IMR-90 (cell line): Measurements from ENCODE around the gene PRKCA.

ENCODE experiments used
- CEBPB ChIP-seq: IDR thresholded peaks from 2 replicates; pipeline ENCODE4 v1.6.1; 2012; ENCODE audit warnings: low read depth, low read length, improper control_type of control experiment
- CTCF ChIP-seq: conservative IDR thresholded peaks from 2 replicates; pipeline ENCODE4 v1.5.1; 2012; ENCODE audit warnings: mild to moderate bottlenecking, low read depth, low read length, improper control_type of control experiment
- FOS ChIP-seq: fragments of 150-350 bp; IDR thresholded peaks from 2 replicates; pipeline ENCODE4 v1.6.1; 2016; ENCODE audit warnings: low read depth, low read length
- MAFK ChIP-seq: IDR thresholded peaks from 2 replicates; pipeline ENCODE4 v1.6.1; 2012; ENCODE audit warnings: low read depth, low read length, improper control_type of control experiment
- MAZ ChIP-seq: IDR thresholded peaks from 2 replicates; pipeline ENCODE4 v1.6.1; 2012; ENCODE audit warnings: low read depth, mild to moderate bottlenecking, low read length, improper control_type of control experiment, moderate library complexity, borderline replicate concordance
- MXI1 ChIP-seq: IDR thresholded peaks from 2 replicates; pipeline ENCODE4 v1.6.1; 2012; ENCODE audit warnings: low read depth, mild to moderate bottlenecking, low read length, moderate library complexity, borderline replicate concordance
- POLR2A ChIP-seq: IDR thresholded peaks from 2 replicates; pipeline ENCODE4 v1.6.1; 2012; ENCODE audit warnings: mild to moderate bottlenecking, low read depth, low read length
- RAD21 ChIP-seq: IDR thresholded peaks from 2 replicates; pipeline ENCODE4 v1.6.1; 2012; ENCODE audit warnings: low read length, improper control_type of control experiment
- RFX5 ChIP-seq: IDR thresholded peaks from 2 replicates; pipeline ENCODE4 v1.8.0; 2012; ENCODE audit warnings: low read depth, mild to moderate bottlenecking, low read length, moderate library complexity
- SMC3 ChIP-seq: fragments of 150-350 bp; IDR thresholded peaks from 2 replicates; pipeline ENCODE4 v1.6.1; 2016; ENCODE audit warnings: low read depth, mild to moderate bottlenecking, antibody characterized with exemption, low read length, moderate library complexity
- USF2 ChIP-seq: fragments of 150-350 bp; IDR thresholded peaks from 2 replicates; pipeline ENCODE4 v1.6.1; 2017; ENCODE audit warnings: mild to moderate bottlenecking, antibody characterized with exemption, low read length, low read depth

DNA sequence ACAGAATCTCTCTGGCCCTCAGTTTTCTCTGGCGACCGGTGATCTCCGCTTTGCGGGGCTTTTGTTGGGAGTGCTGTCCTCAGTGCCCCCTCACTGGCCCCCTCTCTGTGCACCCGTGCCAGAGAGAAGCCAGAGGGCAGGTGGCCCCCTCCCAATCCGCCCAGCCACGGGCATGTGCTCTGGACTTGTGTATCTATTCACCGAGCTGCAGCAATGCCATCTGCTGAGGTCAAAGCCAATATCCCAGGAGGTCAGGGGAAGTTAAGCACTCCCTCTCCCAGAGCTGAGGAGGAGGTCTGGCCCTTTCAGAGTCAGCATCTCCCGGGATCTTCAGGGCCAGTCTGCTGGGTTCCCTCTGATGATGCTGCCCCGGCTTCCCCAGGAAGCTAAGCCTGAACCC is 537.6 kb downstream of the PRKCA start:
- TF ChIP-seq CTCF (no peak), POLR2A (no peak), CEBPB (no peak), SMC3 (no peak), MXI1 (no peak), USF2 (no peak), RFX5 (no peak), RAD21 (no peak), MAZ (no peak), FOS (no peak), MAFK (no peak)
